Prostate gland (tissue), 2 donors: ENCODE measurements around the gene AKR1D1. TPM values are rescaled to one million over a fixed set of nuclear protein-coding genes. Genes with fewer than 3 reads are reported as not detected.

ENCODE experiments used
- DNase-seq: peaks from one replicate; pipeline ENCODE4 v3.0.0-alpha.2; 2019; ENCODE audit warnings: low spot score
- H3K27ac ChIP-seq, 2 donors: fragments of 200-600 bp; sonication (generic); 2 replicates each; pipeline ENCODE4 v1.5.1; 2017 to 2019
- H3K27me3 ChIP-seq: fragments of 200-600 bp; sonication (generic); replicated peaks from 2 replicates; pipeline ENCODE4 v1.5.1; 2019; ENCODE audit not compliant: insufficient read depth
- H3K36me3 ChIP-seq, 2 donors: fragments of 200-600 bp; sonication (generic); 1 replicate in 1 of 2; 2 replicates in 1 of 2; pipeline versions ENCODE4 v1.5.1 to v1.8.1; 2017 to 2019
- H3K4me1 ChIP-seq: fragments of 200-600 bp; sonication (generic); replicated peaks from 2 replicates; pipeline ENCODE4 v1.5.1; 2019
- H3K4me3 ChIP-seq, 2 donors: fragments of 200-600 bp; sonication (generic); 2 replicates each; pipeline ENCODE4 v1.5.1; 2017 to 2019
- H3K9me3 ChIP-seq: fragments of 200-600 bp; sonication (generic); 2 replicates; pipeline ENCODE4 v1.5.1; 2017
- CTCF ChIP-seq, 4 experiments: fragments of 200-600 bp in 2 of 4; fragments of 450-650 bp in 2 of 4; sonication (generic) in 2 of 4; IDR thresholded peaks; 1 replicate in 3 of 4; 2 replicates in 1 of 4; pipeline ENCODE4 v1.5.1; 2016 to 2019; ENCODE audit warnings: antibody characterized with exemption in 4 of 4, mild to moderate bottlenecking in 2 of 4, moderate library complexity in 2 of 4
- POLR2A ChIP-seq: fragments of 450-650 bp; IDR thresholded peaks from one replicate; pipeline ENCODE4 v1.6.1; 2016; ENCODE audit warnings: antibody characterized with exemption, mild to moderate bottlenecking
- POLR2AphosphoS5 ChIP-seq: sonication (generic); formaldehyde crosslinking; IDR thresholded peaks from one replicate; pipeline ENCODE4 v1.6.1; 2017; ENCODE audit warnings: antibody characterized with exemption
- WGBS: methylation state at CpG from one replicate; pipeline ENCODE4 v1.1.5; 2018; 5-methylcytosine and 5-hydroxymethylcytosine counted together
- intact Hi-C: fragments of 100-400 bp; cut with DNase I; formaldehyde crosslinking; loops from one replicate; pipeline ENCODE4 v1.14.2; 2022
- total RNA-seq, 2 donors: library from RNA; depleted of rRNA; stranded (reverse); fragments of >200 nt; gene quantifications; one replicate each; pipeline ENCODE4 v1.1.0, GENCODE V29; 2016

Gene AKR1D1
- total RNA-seq, 2 donors from 2014 or later: not detected

GRCh38 chr7:138063400-138063799 is 12.9 kb upstream of the AKR1D1 start:
- intact Hi-C loops: no loop called here
- no peaks in the 10 kb centered on the region for H3K27me3 ChIP-seq
- TF ChIP-seq POLR2AphosphoS5: no peak
- TF ChIP-seq POLR2A: no peak
- no peak for TF ChIP-seq CTCF (IDR thresholded peaks at IDR 0.05)
- WGBS: 90% methylated on average over 2 of the region's 2 CpGs
- no peak for DNase-seq
- H3K27ac ChIP-seq: no peak overlapping the region
- no peak overlapping the region for H3K4me3 ChIP-seq
- H3K9me3 ChIP-seq: no peaks in the 10 kb centered on the region
- H3K4me1 ChIP-seq: no peaks in the 10 kb centered on the region
- H3K36me3 ChIP-seq: no peaks in the 10 kb centered on the region

GRCh38 chr7:138064856-138065357 is 11.4 kb upstream of the AKR1D1 start:
- intact Hi-C loops: no loop called here
- Histone ChIP-seq H3K36me3 (no peaks in the 10 kb centered on the region), H3K4me1 (no peaks in the 10 kb centered on the region), H3K9me3 (no peaks in the 10 kb centered on the region), H3K4me3 (no peak overlapping the region), H3K27ac (no peak overlapping the region), H3K27me3 (no peaks in the 10 kb centered on the region)
- WGBS: 57% methylated on average over 5 of the region's 5 CpGs
- TF ChIP-seq POLR2A (no peak), CTCF (IDR thresholded peaks at IDR 0.05) (no peak), POLR2AphosphoS5 (no peak)
- DNase-seq: no peak

- H3K9me3 ChIP-seq: no peaks in the 10 kb centered on the region
- H3K27ac ChIP-seq: no peak overlapping the region
- no peaks in the 10 kb centered on the region for H3K27me3 ChIP-seq
- TF ChIP-seq POLR2AphosphoS5 (no peak), POLR2A (no peak), CTCF (IDR thresholded peaks at IDR 0.05) (no peak)
- DNase-seq: no peak
- no peaks in the 10 kb centered on the region for H3K36me3 ChIP-seq
- intact Hi-C loops: no loop called here
- H3K4me1 ChIP-seq: no peaks in the 10 kb centered on the region
- WGBS: 78% methylated on average over 1 of the region's 1 CpG
- no peak overlapping the region for H3K4me3 ChIP-seq
Observed at GRCh38 chr7:138065827-138066226, 10.4 kb upstream of the AKR1D1 start.

GRCh38 chr7:138066954-138067394 is 9.3 kb upstream of the AKR1D1 start:
- H3K27me3 ChIP-seq: no peaks in the 10 kb centered on the region
- intact Hi-C loops: no loop called here
- H3K4me1 ChIP-seq: no peaks in the 10 kb centered on the region
- no peak overlapping the region for H3K4me3 ChIP-seq
- TF ChIP-seq CTCF (IDR thresholded peaks at IDR 0.05): no peak
- 46% methylated on average over 1 of the region's 1 CpG for WGBS
- no peaks in the 10 kb centered on the region for H3K9me3 ChIP-seq
- no peak for DNase-seq
- no peaks in the 10 kb centered on the region for H3K36me3 ChIP-seq
- no peak overlapping the region for H3K27ac ChIP-seq

- DNase-seq: no peak
- no peaks in the 10 kb centered on the region for H3K27me3 ChIP-seq
- no peaks in the 10 kb centered on the region for H3K4me1 ChIP-seq
- no peaks in the 10 kb centered on the region for H3K36me3 ChIP-seq
- TF ChIP-seq POLR2A (no peak), CTCF (IDR thresholded peaks at IDR 0.05) (no peak), POLR2AphosphoS5 (no peak)
- WGBS: 90% methylated on average over 3 of the region's 3 CpGs
- no peak overlapping the region for H3K4me3 ChIP-seq
- no peaks in the 10 kb centered on the region for H3K9me3 ChIP-seq
- H3K27ac ChIP-seq: no peak overlapping the region
- intact Hi-C loops: no loop called here
Observed at GRCh38 chr7:138067774-138068173, 8.5 kb upstream of the AKR1D1 start.
